ENCODE results near the gene MROH2A.

GRCh38 chr2:233817995-233818638, 40.0 kb downstream of the MROH2A start:
- TF ChIP-seq POLR2A (IDR thresholded peaks at IDR 0.05) = no peak
- no peak for TF ChIP-seq CTCF (IDR thresholded peaks at IDR 0.05)
